ENCODE results near the gene ACYP1. TPM values are rescaled to one million over a fixed set of nuclear protein-coding genes. Genes with fewer than 3 reads are reported as not detected.
A peak's percentile ranks its signal among the peaks of the same experiment; 100 is the strongest.

ACYP1 gene
- total and polyA plus RNA-seq, 9 of the 15 experiments (the other 6 are each of a cell fraction or from before 2014, with no cell fraction given): 19.9 to 113 (median 52.3) TPM

GRCh38 chr14:75013290-75013689 lies 50.5 kb downstream of the ACYP1 start (continued):
- TF ChIP-seq BDP1 (IDR thresholded peaks at IDR 0.05; ENCODE audit: insufficient read depth, insufficient read length) (no peak), HMGXB4 (CRISPR knock-in tag; IDR thresholded peaks at IDR 0.05) (no peak)

- FAIRE-seq (no peak), ATAC-seq (no peak; the same call in 2 of the 3 replicates), DNase-seq (ENCODE audit: extremely low read depth in 1 of 4, low spot score in 3 of 4) (no peak)
- no peaks in the 10 kb centered on the region; a peak in 1 of 5 replicates for H3K4me1 ChIP-seq (replicated peaks in 1 of 2; ENCODE audit: control insufficient read depth in 2 of 2, insufficient read depth in 2 of 2, low read length in 2 of 2)
- H3K9me1 ChIP-seq (ENCODE audit: control insufficient read depth, insufficient read depth, low read length): no peaks in the 10 kb centered on the region
- BruUV-seq (replicated peaks): no TSS peak
- H3K4me2 ChIP-seq (ENCODE audit: insufficient read depth, low read length): no peak overlapping the region
- peaks cover 80% of the 10 kb centered on the region for H3K36me3 ChIP-seq (ENCODE audit: control insufficient read depth, insufficient read depth, low read length)
- no peak overlapping the region for H2AFZ ChIP-seq (ENCODE audit: low read depth, low read length)
- H3K4me3 ChIP-seq: no peak overlapping the region
- H4K20me1 ChIP-seq (replicated peaks; ENCODE audit: control insufficient read depth, insufficient read depth, low read length): no peaks in the 10 kb centered on the region
- H3K9me3 ChIP-seq (replicated peaks; ENCODE audit: control insufficient read depth, insufficient read depth, low read depth, low read length): no peaks in the 10 kb centered on the region
- intact Hi-C loops (cut with micrococcal nuclease): no loop called here
- no peaks in the 10 kb centered on the region for H3K27me3 ChIP-seq (ENCODE audit: control insufficient read depth in 2 of 2, insufficient read depth in 2 of 2, low read length in 2 of 2)
- no peak overlapping the region for H3K9ac ChIP-seq (ENCODE audit: insufficient read depth in 1 of 2, low read depth in 2 of 2, low read length in 2 of 2)
- no peak overlapping the region for H3K27ac ChIP-seq (ENCODE audit: extremely low read depth, low read depth, low read length)
- ChIA-PET CTCF (ENCODE audit: low intra/inter-chr PET ratio) (no interaction called here), POLR2A (interaction anchor here (2.1 kb wide), 1 partner anchor 13 kb away, joined by 7 read pairs; no protein-coding TSS in a partner anchor)
- 0 out of 2 replicates have a peak, but pooled peaks have one; percentile 11 for TF ChIP-seq EGR1 (conservative IDR thresholded peaks at IDR 0.05)
- peak; percentile 53 for TF ChIP-seq FOSL1 (tag; conservative IDR thresholded peaks at IDR 0.05)
- TF ChIP-seq, protein P1, sequence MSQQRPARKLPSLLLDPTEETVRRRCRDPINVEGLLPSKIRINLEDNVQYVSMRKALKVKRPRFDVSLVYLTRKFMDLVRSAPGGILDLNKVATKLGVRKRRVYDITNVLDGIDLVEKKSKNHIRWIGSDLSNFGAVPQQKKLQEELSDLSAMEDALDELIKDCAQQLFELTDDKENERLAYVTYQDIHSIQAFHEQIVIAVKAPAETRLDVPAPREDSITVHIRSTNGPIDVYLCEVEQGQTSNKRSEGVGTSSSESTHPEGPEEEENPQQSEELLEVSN (IDR thresholded peaks at IDR 0.05; ENCODE audit: borderline replicate concordance in 1 of 2, extremely low read depth in 1 of 2, insufficient read depth in 1 of 2, insufficient read length in 1 of 2, low read depth in 1 of 2, low read length in 1 of 2, poor library complexity in 1 of 2, severe bottlenecking in 1 of 2): no peak
- no peaks in the 10 kb centered on the region for H3K79me2 ChIP-seq (ENCODE audit: control insufficient read depth, insufficient read depth, low read length)
- in situ Hi-C loops (cut with MboI): no loop called here
- 76% methylated on average over 4 of the region's 4 CpGs for WGBS (ENCODE audit: insufficient coverage, low coverage, missing lambda C conversion rate)
Measured at GRCh38 chr14:75011356-75011994, 52.3 kb downstream of the ACYP1 start.
